ENCODE results near the gene GALC. TPM values are rescaled to one million over a fixed set of nuclear protein-coding genes. Genes with fewer than 3 reads are reported as not detected.

Gene GALC
- total and polyA plus RNA-seq, 7 experiments from 2014 or later, result 7.1 to 26.1 (median 18.8) TPM

- H3K4me1 Mint-ChIP-seq, result no peaks in the 10 kb centered on the region
- no peaks in the 10 kb centered on the region for H3K9me3 Mint-ChIP-seq
- intact Hi-C loops (cut with micrococcal nuclease), result loop anchor here (1.0 kb wide), 2 partner anchors 91 to 151 kb away; no protein-coding TSS in a partner anchor
- Histone ChIP-seq H3K27ac (ENCODE audit: low read depth, low read length) (no peak overlapping the region), H3K4me1 (ENCODE audit: control insufficient read depth in 2 of 2, insufficient read depth in 2 of 2, low read length in 2 of 2) (no peaks in the 10 kb centered on the region), H3K4me3 (ENCODE audit: low read length) (no peak overlapping the region), H3K27me3 (ENCODE audit: control insufficient read depth in 2 of 2, insufficient read depth in 2 of 2, low read length in 2 of 2) (peaks cover 0 to 3% of the 10 kb centered on the region in 2 donors), H3K9me3 (ENCODE audit: control insufficient read depth in 2 of 3, low read length in 3 of 3) (no peaks in the 10 kb centered on the region), H3K36me3 (ENCODE audit: control insufficient read depth in 2 of 3, insufficient read depth in 3 of 3, low read length in 3 of 3) (no peaks in the 10 kb centered on the region)
- ATAC-seq, result no peak
- ChIA-PET CTCF (no interaction called here), POLR2A (interaction anchor here (1.1 kb wide), 1 partner anchor 67 kb away, joined by 3 read pairs; no protein-coding TSS in a partner anchor)
- DNase-seq, result peak in 5 of 9 donors; percentile 1 to 22 (median 4)
- no peak overlapping the region for H3K4me3 Mint-ChIP-seq
- H3K27me3 Mint-ChIP-seq, result peaks cover 10 to 30% (median 25%) of the 10 kb centered on the region in 5 donors
- no peaks in the 10 kb centered on the region for H3K36me3 Mint-ChIP-seq
- no peak overlapping the region for H3K27ac Mint-ChIP-seq
Measured at GRCh38 chr14:87896393-87897380, 96.3 kb downstream of the GALC start.

DNA sequence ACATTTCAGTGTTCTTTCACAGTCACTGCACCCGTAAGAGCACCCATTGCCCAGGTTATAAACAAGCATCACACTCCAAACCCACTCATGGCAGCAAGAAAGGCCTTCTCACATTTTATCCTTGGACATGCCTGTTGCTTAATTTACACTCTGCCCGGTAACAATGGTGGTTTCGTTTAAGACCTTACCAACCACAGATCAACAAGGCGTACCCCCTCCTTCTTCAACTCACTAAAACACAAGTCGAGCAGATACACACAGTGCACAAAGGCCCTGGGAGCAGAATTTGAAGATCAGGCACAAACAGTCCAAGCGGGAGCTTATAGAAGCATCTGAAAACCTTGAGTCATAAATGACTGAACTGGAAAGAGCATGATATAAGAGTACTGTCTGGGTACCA is 98.1 kb downstream of the GALC start:
- Histone ChIP-seq H3K27me3 (ENCODE audit: control insufficient read depth in 2 of 2, insufficient read depth in 2 of 2, low read length in 2 of 2) (peaks cover 0 to under 1% of the 10 kb centered on the region in 2 donors), H3K27ac (ENCODE audit: low read depth, low read length) (no peak overlapping the region), H3K4me1 (ENCODE audit: control insufficient read depth in 2 of 2, insufficient read depth in 2 of 2, low read length in 2 of 2) (no peaks in the 10 kb centered on the region), H3K36me3 (ENCODE audit: control insufficient read depth in 2 of 3, insufficient read depth in 3 of 3, low read length in 3 of 3) (no peaks in the 10 kb centered on the region), H3K4me3 (ENCODE audit: low read length) (no peak overlapping the region), H3K9me3 (ENCODE audit: control insufficient read depth in 2 of 3, low read length in 3 of 3) (no peaks in the 10 kb centered on the region)
- Mint-ChIP-seq H3K27ac (no peak overlapping the region), H3K36me3 (no peaks in the 10 kb centered on the region), H3K4me3 (no peak overlapping the region), H3K4me1 (no peaks in the 10 kb centered on the region), H3K9me3 (no peaks in the 10 kb centered on the region), H3K27me3 (peaks cover 10 to 30% (median 25%) of the 10 kb centered on the region in 5 donors)
- intact Hi-C loops (cut with micrococcal nuclease), result loop anchor here in 1 of 2 donors (5.0 kb wide), 1 partner anchor 272 kb away; no protein-coding TSS in a partner anchor
- ChIA-PET POLR2A (no interaction called here), CTCF (no interaction called here)
- DNase-seq (no peak), ATAC-seq (no peak)

- Histone ChIP-seq H3K4me3 (ENCODE audit: low read length) (no peak overlapping the region), H3K9me3 (ENCODE audit: control insufficient read depth in 2 of 3, low read length in 3 of 3) (no peaks in the 10 kb centered on the region), H3K27me3 (ENCODE audit: control insufficient read depth in 2 of 2, insufficient read depth in 2 of 2, low read length in 2 of 2) (no peaks in the 10 kb centered on the region), H3K4me1 (ENCODE audit: control insufficient read depth in 2 of 2, insufficient read depth in 2 of 2, low read length in 2 of 2) (no peaks in the 10 kb centered on the region), H3K27ac (ENCODE audit: low read depth, low read length) (no peak overlapping the region), H3K36me3 (ENCODE audit: control insufficient read depth in 2 of 3, insufficient read depth in 3 of 3, low read length in 3 of 3) (no peaks in the 10 kb centered on the region)
- Mint-ChIP-seq H3K4me1 (no peaks in the 10 kb centered on the region), H3K4me3 (no peak overlapping the region), H3K36me3 (no peaks in the 10 kb centered on the region), H3K27me3 (peaks cover 11 to 29% (median 18%) of the 10 kb centered on the region in 5 donors), H3K9me3 (peaks cover 0 to 1% (median 0%) of the 10 kb centered on the region in 11 donors), H3K27ac (no peak overlapping the region)
- no peak for DNase-seq
- no peak for ATAC-seq
- CTCF ChIA-PET, result interaction anchor here (0.6 kb wide), 1 partner anchor 87 kb away, joined by 4 read pairs; no protein-coding TSS in a partner anchor
- intact Hi-C loops (cut with micrococcal nuclease), result loop anchor here in 1 of 2 donors (5.0 kb wide), 1 partner anchor 275 kb away; no protein-coding TSS in a partner anchor
- POLR2A ChIA-PET, result no interaction called here
Measured at GRCh38 chr14:87892763-87893162, 100.2 kb downstream of the GALC start.

- Mint-ChIP-seq H3K4me3 (no peak overlapping the region), H3K36me3 (no peaks in the 10 kb centered on the region), H3K9me3 (peaks cover 0 to 2% (median 0%) of the 10 kb centered on the region in 11 donors), H3K27ac (no peak overlapping the region), H3K27me3 (peaks cover 3 to 32% (median 24%) of the 10 kb centered on the region in 5 donors), H3K4me1 (no peaks in the 10 kb centered on the region)
- intact Hi-C loops (cut with micrococcal nuclease), result no loop called here
- Histone ChIP-seq H3K36me3 (ENCODE audit: control insufficient read depth in 2 of 3, insufficient read depth in 3 of 3, low read length in 3 of 3) (no peaks in the 10 kb centered on the region), H3K4me3 (ENCODE audit: low read length) (no peak overlapping the region), H3K9me3 (ENCODE audit: control insufficient read depth in 2 of 3, low read length in 3 of 3) (no peaks in the 10 kb centered on the region), H3K27ac (ENCODE audit: low read depth, low read length) (no peak overlapping the region), H3K27me3 (ENCODE audit: control insufficient read depth in 2 of 2, insufficient read depth in 2 of 2, low read length in 2 of 2) (no peaks in the 10 kb centered on the region), H3K4me1 (ENCODE audit: control insufficient read depth in 2 of 2, insufficient read depth in 2 of 2, low read length in 2 of 2) (no peaks in the 10 kb centered on the region)
- DNase-seq (peak in 1 of 9 donors; percentile 23), ATAC-seq (no peak)
- CTCF ChIA-PET, result no interaction called here
- POLR2A ChIA-PET, result no interaction called here
Measured at GRCh38 chr14:87888136-87888999, 104.6 kb downstream of the GALC start.

- CTCF ChIA-PET, result interaction anchor here (0.6 kb wide), 1 partner anchor 12 kb away, joined by 3 read pairs; no protein-coding TSS in a partner anchor
Measured at GRCh38 chr14:87883750-87884149, 109.2 kb downstream of the GALC start.

More at GRCh38 chr14:87883750-87884149, 109.2 kb downstream of the GALC start:
- Histone ChIP-seq H3K4me1 (ENCODE audit: control insufficient read depth in 2 of 2, insufficient read depth in 2 of 2, low read length in 2 of 2) (no peaks in the 10 kb centered on the region), H3K36me3 (ENCODE audit: control insufficient read depth in 2 of 3, insufficient read depth in 3 of 3, low read length in 3 of 3) (no peaks in the 10 kb centered on the region), H3K9me3 (ENCODE audit: control insufficient read depth in 2 of 3, low read length in 3 of 3) (no peaks in the 10 kb centered on the region), H3K4me3 (ENCODE audit: low read length) (no peak overlapping the region), H3K27me3 (ENCODE audit: control insufficient read depth in 2 of 2, insufficient read depth in 2 of 2, low read length in 2 of 2) (peaks cover 0 to 4% of the 10 kb centered on the region in 2 donors), H3K27ac (ENCODE audit: low read depth, low read length) (no peak overlapping the region)
- Mint-ChIP-seq H3K4me1 (no peaks in the 10 kb centered on the region), H3K4me3 (no peak overlapping the region), H3K27ac (no peak overlapping the region), H3K27me3 (peaks cover 10 to 57% (median 40%) of the 10 kb centered on the region in 5 donors), H3K9me3 (peaks cover 0 to 5% (median 0%) of the 10 kb centered on the region in 11 donors), H3K36me3 (no peaks in the 10 kb centered on the region)
- POLR2A ChIA-PET, result no interaction called here
- no peak for ATAC-seq
- intact Hi-C loops (cut with micrococcal nuclease), result no loop called here
- no peak for DNase-seq

Data from naive thymus-derived CD4-positive, alpha-beta T cell (primary cell).